DOHH2 (cell line): ENCODE data around the gene CALB2.

ENCODE experiments used
- H3F3A ChIP-seq: fragments of 200-600 bp; sonication (generic), shearing (Covaris generic); 2 replicates; pipeline ENCODE4 v1.6.0; 2016; ENCODE audit warnings: antibody characterized with exemption, mild to moderate bottlenecking; ENCODE audit not compliant: control insufficient read depth, insufficient read depth
- H3K27ac ChIP-seq: fragments of 200-600 bp; sonication (generic); 2 replicates; pipeline ENCODE4 v1.5.1; 2014; ENCODE audit warnings: low read depth, mild to moderate bottlenecking, low read length, moderate library complexity
- H3K27me3 ChIP-seq: fragments of 200-600 bp; sonication (generic); 2 replicates; pipeline ENCODE4 v1.6.1; 2014; ENCODE audit warnings: mild to moderate bottlenecking, low read length, mixed read lengths; ENCODE audit not compliant: control insufficient read depth
- H3K36me3 ChIP-seq: fragments of 200-600 bp; sonication (generic); 2 replicates; pipeline ENCODE4 v1.6.1; 2014; ENCODE audit warnings: mild to moderate bottlenecking, low read length, moderate library complexity, mixed read lengths; ENCODE audit not compliant: control insufficient read depth
- H3K4me1 ChIP-seq: fragments of 200-600 bp; sonication (generic); 2 replicates; pipeline ENCODE4 v1.6.1; 2014; ENCODE audit warnings: mild to moderate bottlenecking, low read length, mixed read lengths; ENCODE audit not compliant: control insufficient read depth
- H3K4me2 ChIP-seq: fragments of 200-600 bp; sonication (generic); 2 replicates; pipeline ENCODE4 v1.6.0; 2014; ENCODE audit warnings: mild to moderate bottlenecking, low read length, moderate library complexity
- H3K4me3 ChIP-seq: fragments of 200-600 bp; sonication (generic); 2 replicates; pipeline ENCODE4 v1.5.1; 2014; ENCODE audit warnings: mild to moderate bottlenecking, low read length, mixed read lengths
- H3K79me2 ChIP-seq: fragments of 200-600 bp; sonication (generic); 2 replicates; pipeline ENCODE4 v1.6.1; 2014; ENCODE audit warnings: mild to moderate bottlenecking, low read length, mixed read lengths; ENCODE audit not compliant: control insufficient read depth
- H3K9me2 ChIP-seq: fragments of 200-600 bp; sonication (generic); replicated peaks from 2 replicates; pipeline ENCODE4 v1.6.1; 2014; ENCODE audit warnings: mild to moderate bottlenecking, low read length, mixed read lengths; ENCODE audit not compliant: control insufficient read depth
- H3K9me3 ChIP-seq: fragments of 200-600 bp; sonication (generic); 2 replicates; pipeline ENCODE4 v1.6.1; 2014; ENCODE audit warnings: antibody characterized with exemption, low read length, mixed read lengths; ENCODE audit not compliant: control insufficient read depth, insufficient read depth
- H4K20me1 ChIP-seq: fragments of 200-600 bp; sonication (generic); 2 replicates; pipeline ENCODE4 v1.6.0; 2014; ENCODE audit warnings: low read depth, mild to moderate bottlenecking, antibody characterized with exemption, low read length, moderate library complexity; ENCODE audit not compliant: control insufficient read depth, insufficient read depth
- EZH2phosphoT487 ChIP-seq: fragments of 200-600 bp; sonication (generic); IDR thresholded peaks from 2 replicates; pipeline ENCODE4 v1.6.1; 2017; ENCODE audit warnings: borderline replicate concordance, mild to moderate bottlenecking, antibody characterized with exemption, low read length, moderate library complexity, mixed read lengths
- TF ChIP-seq, protein P1 (sequence below): fragments of 200-600 bp; sonication (generic); IDR thresholded peaks from one replicate; pipeline ENCODE4 v1.5.1; 2014; ENCODE audit warnings: antibody characterized with exemption, mild to moderate bottlenecking, low read depth, low read length; ENCODE audit not compliant: poor library complexity, severe bottlenecking

Gene CALB2

DNA sequence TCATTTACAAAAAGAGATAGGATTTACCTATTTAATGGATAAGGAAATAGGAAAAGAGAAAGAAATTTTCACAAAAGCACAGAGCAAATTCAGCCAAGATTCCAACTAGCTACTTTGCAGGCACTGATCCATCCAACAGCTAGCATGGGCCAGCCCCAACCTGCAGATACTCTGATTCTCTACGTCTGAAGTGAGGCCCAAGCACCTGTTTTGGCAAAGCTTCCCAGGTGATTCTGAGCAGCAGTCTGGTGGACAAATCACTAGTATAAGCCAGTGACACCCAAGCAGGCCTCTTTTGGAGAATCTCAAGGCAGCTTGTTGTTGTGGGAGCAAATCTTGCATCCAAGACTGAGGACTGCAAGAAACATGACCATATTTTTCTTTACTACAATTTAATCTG is 20.9 kb upstream of the CALB2 start:
- H4K20me1 ChIP-seq: no peaks in the 10 kb centered on the region
- no peaks in the 10 kb centered on the region for H3K36me3 ChIP-seq
- H3K9me2 ChIP-seq: no peaks in the 10 kb centered on the region
- TF ChIP-seq, protein P1, sequence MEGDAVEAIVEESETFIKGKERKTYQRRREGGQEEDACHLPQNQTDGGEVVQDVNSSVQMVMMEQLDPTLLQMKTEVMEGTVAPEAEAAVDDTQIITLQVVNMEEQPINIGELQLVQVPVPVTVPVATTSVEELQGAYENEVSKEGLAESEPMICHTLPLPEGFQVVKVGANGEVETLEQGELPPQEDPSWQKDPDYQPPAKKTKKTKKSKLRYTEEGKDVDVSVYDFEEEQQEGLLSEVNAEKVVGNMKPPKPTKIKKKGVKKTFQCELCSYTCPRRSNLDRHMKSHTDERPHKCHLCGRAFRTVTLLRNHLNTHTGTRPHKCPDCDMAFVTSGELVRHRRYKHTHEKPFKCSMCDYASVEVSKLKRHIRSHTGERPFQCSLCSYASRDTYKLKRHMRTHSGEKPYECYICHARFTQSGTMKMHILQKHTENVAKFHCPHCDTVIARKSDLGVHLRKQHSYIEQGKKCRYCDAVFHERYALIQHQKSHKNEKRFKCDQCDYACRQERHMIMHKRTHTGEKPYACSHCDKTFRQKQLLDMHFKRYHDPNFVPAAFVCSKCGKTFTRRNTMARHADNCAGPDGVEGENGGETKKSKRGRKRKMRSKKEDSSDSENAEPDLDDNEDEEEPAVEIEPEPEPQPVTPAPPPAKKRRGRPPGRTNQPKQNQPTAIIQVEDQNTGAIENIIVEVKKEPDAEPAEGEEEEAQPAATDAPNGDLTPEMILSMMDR: no peak
- no peak for TF ChIP-seq EZH2phosphoT487
- H3F3A ChIP-seq: no peaks in the 10 kb centered on the region
- no peak overlapping the region for H3K27ac ChIP-seq
- H3K4me3 ChIP-seq: no peak overlapping the region
- H3K4me1 ChIP-seq: no peaks in the 10 kb centered on the region
- no peaks in the 10 kb centered on the region for H3K79me2 ChIP-seq
- no peaks in the 10 kb centered on the region for H3K9me3 ChIP-seq
- H3K27me3 ChIP-seq: no peaks in the 10 kb centered on the region
- H3K4me2 ChIP-seq: no peak overlapping the region

- Histone ChIP-seq H3K27ac (no peak overlapping the region), H4K20me1 (no peaks in the 10 kb centered on the region), H3K27me3 (no peaks in the 10 kb centered on the region), H3K4me3 (no peak overlapping the region), H3K9me3 (no peaks in the 10 kb centered on the region), H3K4me2 (no peak overlapping the region), H3K79me2 (no peaks in the 10 kb centered on the region), H3F3A (no peaks in the 10 kb centered on the region), H3K4me1 (no peaks in the 10 kb centered on the region), H3K36me3 (no peaks in the 10 kb centered on the region), H3K9me2 (no peaks in the 10 kb centered on the region)
- TF ChIP-seq, protein P1: no peak
- TF ChIP-seq EZH2phosphoT487: no peak
Observed at GRCh38 chr16:71338193-71338592, 20.3 kb upstream of the CALB2 start.

DNA sequence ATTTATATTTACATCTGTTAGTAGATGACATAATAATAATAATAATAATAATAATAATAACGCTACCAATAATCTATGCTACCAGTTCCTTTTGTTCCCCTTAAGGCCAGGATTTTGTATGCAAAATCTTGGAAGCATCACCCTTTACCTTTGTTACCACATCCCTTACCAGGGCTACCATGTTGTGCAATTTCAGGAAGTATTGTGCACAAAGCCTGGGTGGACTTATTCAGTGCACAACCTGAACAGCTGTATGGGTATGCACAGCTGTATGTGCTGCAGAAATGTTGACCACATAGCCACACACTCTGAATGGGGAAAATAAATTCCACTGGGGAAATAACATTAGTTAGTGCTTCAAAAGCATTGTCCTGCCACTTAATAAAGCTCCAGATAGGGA is 19.9 kb upstream of the CALB2 start:
- Histone ChIP-seq H3K36me3 (no peaks in the 10 kb centered on the region), H3K4me2 (no peak overlapping the region), H3K9me3 (no peaks in the 10 kb centered on the region), H3K79me2 (no peaks in the 10 kb centered on the region), H3K27me3 (no peaks in the 10 kb centered on the region), H4K20me1 (no peaks in the 10 kb centered on the region), H3K4me1 (no peaks in the 10 kb centered on the region), H3F3A (no peaks in the 10 kb centered on the region), H3K27ac (no peak overlapping the region), H3K9me2 (no peaks in the 10 kb centered on the region), H3K4me3 (no peak overlapping the region)
- TF ChIP-seq EZH2phosphoT487: no peak
- TF ChIP-seq, protein P1: no peak
